Neural cell (in vitro differentiated cells): Measurements from ENCODE around the gene ALG3. TPM values are rescaled to one million over a fixed set of nuclear protein-coding genes. Genes with fewer than 3 reads are reported as not detected.

Source experiments
- H2AFZ ChIP-seq: fragments of 200-600, 300-800 bp; sonication (generic), shearing (Covaris generic); 2 replicates; pipeline ENCODE4 v1.6.0; 2014; ENCODE audit warnings: low read depth, mild to moderate bottlenecking, antibody characterized with exemption, low read length, moderate library complexity
- H3F3A ChIP-seq: fragments of 200-600 bp; shearing (Covaris generic); 2 replicates; pipeline ENCODE4 v1.6.1; 2016; ENCODE audit warnings: mild to moderate bottlenecking, moderate library complexity, mixed read lengths, antibody characterized with exemption, low read length; ENCODE audit not compliant: insufficient read depth, poor library complexity, severe bottlenecking
- H3K27ac ChIP-seq: fragments of 200-600, 300-800 bp; sonication (generic), shearing (Covaris generic); 2 replicates; pipeline ENCODE4 v1.5.1; 2014; ENCODE audit warnings: mild to moderate bottlenecking, low read length, moderate library complexity
- H3K27me3 ChIP-seq: fragments of 300-800, 200-600 bp; sonication (generic), shearing (Covaris generic); 2 replicates; pipeline ENCODE4 v1.6.0; 2014; ENCODE audit warnings: mild to moderate bottlenecking, low read depth, low read length, moderate library complexity; ENCODE audit not compliant: insufficient read depth
- H3K36me3 ChIP-seq: fragments of 300-800, 200-600 bp; sonication (generic), shearing (Covaris generic); 2 replicates; pipeline ENCODE4 v1.5.1; 2014; ENCODE audit warnings: mild to moderate bottlenecking, antibody characterized with exemption, low read length, moderate library complexity; ENCODE audit not compliant: insufficient read depth
- H3K4me2 ChIP-seq: fragments of 300-800, 200-600 bp; sonication (generic), shearing (Covaris generic); 2 replicates; pipeline ENCODE4 v1.6.0; 2014; ENCODE audit warnings: mild to moderate bottlenecking, low read length
- H3K4me3 ChIP-seq: fragments of 300-800, 200-600 bp; sonication (generic), shearing (Covaris generic); 2 replicates; pipeline ENCODE4 v1.5.1; 2014; ENCODE audit warnings: mild to moderate bottlenecking, low read length, moderate library complexity
- H3K79me2 ChIP-seq: fragments of 200-600 bp; shearing (Covaris generic); replicated peaks from 2 replicates; pipeline ENCODE4 v1.6.0; 2014; ENCODE audit warnings: mild to moderate bottlenecking, low read length, moderate library complexity; ENCODE audit not compliant: insufficient read depth
- H3K9ac ChIP-seq: fragments of 300-800, 200-600 bp; sonication (generic), shearing (Covaris generic); 2 replicates; pipeline ENCODE4 v1.6.1; 2016; ENCODE audit warnings: mild to moderate bottlenecking, low read length, mixed read lengths
- H3K9me2 ChIP-seq: fragments of 200-600 bp; shearing (Covaris generic); 2 replicates; pipeline ENCODE4 v1.6.1; 2016; ENCODE audit warnings: mild to moderate bottlenecking, low read length, mixed read lengths; ENCODE audit not compliant: insufficient read depth
- H3K9me3 ChIP-seq: fragments of 200-600, 300-800 bp; sonication (generic), shearing (Covaris generic); 2 replicates; pipeline ENCODE4 v1.6.1; 2016; ENCODE audit warnings: mild to moderate bottlenecking, mixed run types, low read length, moderate library complexity, mixed read lengths
- H4K20me1 ChIP-seq: fragments of 200-600 bp; shearing (Covaris generic); 2 replicates; pipeline ENCODE4 v1.6.1; 2016; ENCODE audit warnings: mild to moderate bottlenecking, mixed run types; ENCODE audit not compliant: insufficient read depth
- EP300 ChIP-seq: fragments of 450-650 bp; conservative IDR thresholded peaks from 2 replicates; pipeline ENCODE4 v1.6.1; 2014; ENCODE audit warnings: antibody characterized with exemption, mild to moderate bottlenecking, moderate library complexity; ENCODE audit not compliant: poor library complexity, severe bottlenecking
- EZH2 ChIP-seq: fragments of 200-600, 300-800 bp; shearing (Covaris generic), sonication (generic); IDR thresholded peaks from 2 replicates; pipeline ENCODE4 v1.6.1; 2014; ENCODE audit warnings: antibody characterized with exemption, low read length, borderline replicate concordance, mild to moderate bottlenecking; ENCODE audit not compliant: insufficient read depth, poor library complexity, severe bottlenecking
- MXI1 ChIP-seq: fragments of 450-650 bp; conservative IDR thresholded peaks from 2 replicates; pipeline ENCODE4 v1.6.1; 2014; ENCODE audit warnings: antibody characterized with exemption, mild to moderate bottlenecking; ENCODE audit not compliant: poor library complexity, severe bottlenecking
- POLR2AphosphoS5 ChIP-seq: IDR thresholded peaks from 2 replicates; pipeline ENCODE4 v1.6.1; 2012
- RAD21 ChIP-seq: fragments of 450-650 bp; conservative IDR thresholded peaks from 2 replicates; pipeline ENCODE4 v1.6.1; 2014; ENCODE audit warnings: antibody characterized with exemption, mild to moderate bottlenecking, moderate library complexity
- REST ChIP-seq: IDR thresholded peaks from 2 replicates; pipeline ENCODE4 v1.6.1; 2012; ENCODE audit warnings: borderline replicate concordance
- SMC3 ChIP-seq: fragments of 450-650 bp; conservative IDR thresholded peaks from 2 replicates; pipeline ENCODE4 v1.6.1; 2014; ENCODE audit warnings: antibody characterized with exemption, mild to moderate bottlenecking, moderate library complexity; ENCODE audit not compliant: poor library complexity
- TAF1 ChIP-seq: IDR thresholded peaks from 2 replicates; pipeline ENCODE4 v1.6.1; 2012; ENCODE audit warnings: low read depth
- polyA plus RNA-seq: library from polyadenylated mRNA; depleted of rRNA; stranded (reverse); fragments of >200 nt; gene quantifications from 2 replicates; pipeline ENCODE4 v1.2.3, GENCODE V29; 2014
- TF ChIP-seq, protein P1 (sequence below): fragments of 450-650 bp; IDR thresholded peaks from 2 replicates; pipeline ENCODE4 v1.5.1; 2014; ENCODE audit warnings: antibody characterized with exemption, mild to moderate bottlenecking, moderate library complexity; ENCODE audit not compliant: poor library complexity, severe bottlenecking

Gene ALG3
- polyA plus RNA-seq, 1 donor from 2014 or later = 13.5 TPM

DNA sequence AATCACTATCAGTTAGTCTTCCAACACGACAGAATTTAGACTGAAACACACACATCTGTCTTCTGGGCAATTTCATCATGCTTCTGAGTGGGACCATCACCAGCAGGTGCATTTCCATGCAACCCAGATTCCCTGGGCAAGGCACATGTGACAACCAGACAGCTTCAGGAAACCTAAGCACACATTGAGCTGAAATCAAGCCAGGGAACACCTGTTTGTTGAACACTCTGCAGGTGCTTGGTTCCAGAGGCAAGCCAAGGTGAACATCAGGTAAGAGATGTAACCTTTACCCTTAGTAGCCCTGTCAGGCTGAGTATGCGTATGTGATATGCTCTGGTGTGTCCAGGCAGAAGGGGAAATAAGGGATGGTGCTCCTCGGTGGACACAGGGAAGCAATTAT is 47.0 kb upstream of the ALG3 start:
- Histone ChIP-seq H3F3A (no peaks in the 10 kb centered on the region), H3K36me3 (no peaks in the 10 kb centered on the region), H3K9ac (no peak overlapping the region), H3K79me2 (peaks cover 15% of the 10 kb centered on the region), H3K4me3 (no peak overlapping the region), H3K27me3 (no peaks in the 10 kb centered on the region), H3K4me2 (no peak overlapping the region), H2AFZ (no peak overlapping the region), H3K9me3 (no peaks in the 10 kb centered on the region), H3K27ac (no peak overlapping the region), H4K20me1 (no peaks in the 10 kb centered on the region), H3K9me2 (no peaks in the 10 kb centered on the region)
- TF ChIP-seq EZH2 = no peak
- no peak for TF ChIP-seq REST
- TF ChIP-seq, protein P1, sequence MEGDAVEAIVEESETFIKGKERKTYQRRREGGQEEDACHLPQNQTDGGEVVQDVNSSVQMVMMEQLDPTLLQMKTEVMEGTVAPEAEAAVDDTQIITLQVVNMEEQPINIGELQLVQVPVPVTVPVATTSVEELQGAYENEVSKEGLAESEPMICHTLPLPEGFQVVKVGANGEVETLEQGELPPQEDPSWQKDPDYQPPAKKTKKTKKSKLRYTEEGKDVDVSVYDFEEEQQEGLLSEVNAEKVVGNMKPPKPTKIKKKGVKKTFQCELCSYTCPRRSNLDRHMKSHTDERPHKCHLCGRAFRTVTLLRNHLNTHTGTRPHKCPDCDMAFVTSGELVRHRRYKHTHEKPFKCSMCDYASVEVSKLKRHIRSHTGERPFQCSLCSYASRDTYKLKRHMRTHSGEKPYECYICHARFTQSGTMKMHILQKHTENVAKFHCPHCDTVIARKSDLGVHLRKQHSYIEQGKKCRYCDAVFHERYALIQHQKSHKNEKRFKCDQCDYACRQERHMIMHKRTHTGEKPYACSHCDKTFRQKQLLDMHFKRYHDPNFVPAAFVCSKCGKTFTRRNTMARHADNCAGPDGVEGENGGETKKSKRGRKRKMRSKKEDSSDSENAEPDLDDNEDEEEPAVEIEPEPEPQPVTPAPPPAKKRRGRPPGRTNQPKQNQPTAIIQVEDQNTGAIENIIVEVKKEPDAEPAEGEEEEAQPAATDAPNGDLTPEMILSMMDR = no peak
- TF ChIP-seq TAF1 = no peak
- no peak for TF ChIP-seq MXI1
- TF ChIP-seq EP300 = no peak
- TF ChIP-seq POLR2AphosphoS5 = no peak
- TF ChIP-seq RAD21 = no peak

GRCh38 chr3:184291738-184292445 is 43.1 kb upstream of the ALG3 start:
- Histone ChIP-seq H3K27ac (no peak overlapping the region), H3F3A (no peaks in the 10 kb centered on the region), H3K4me3 (no peak overlapping the region), H3K79me2 (no peaks in the 10 kb centered on the region), H4K20me1 (no peaks in the 10 kb centered on the region), H3K9me2 (no peaks in the 10 kb centered on the region), H2AFZ (no peak overlapping the region), H3K36me3 (no peaks in the 10 kb centered on the region), H3K4me2 (no peak overlapping the region), H3K9ac (no peak overlapping the region), H3K9me3 (no peaks in the 10 kb centered on the region), H3K27me3 (no peaks in the 10 kb centered on the region)
- no peak for TF ChIP-seq MXI1
- no peak for TF ChIP-seq EZH2
- TF ChIP-seq REST = no peak
- TF ChIP-seq RAD21 = no peak
- no peak for TF ChIP-seq SMC3
- no peak for TF ChIP-seq TAF1
- TF ChIP-seq, protein P1 = no peak
- TF ChIP-seq EP300 = no peak
- TF ChIP-seq POLR2AphosphoS5 = no peak
